ENCODE data around the gene SH3BP5L.
"Not testable (repeated sequence)": the region's sequence is repeated elsewhere in the genome, so short reads cannot be mapped to it uniquely, and the experiment has no call there.

The SH3BP5L gene

GRCh38 chr1:248830718-248831017 is 5.0 kb upstream of the SH3BP5L start:
- not testable (repeated sequence) for DNase-seq (ENCODE audit: low read depth in 2 of 2, low spot score in 1 of 2)

- DNase-seq (ENCODE audit: low read depth in 2 of 2, low spot score in 1 of 2) = no peak
These were observed 3.1 kb upstream of the SH3BP5L start for GRCh38 chr1:248828845-248829244.

GRCh38 chr1:248825573-248825908 is 174 bp downstream of the SH3BP5L start:
- no peak for DNase-seq (ENCODE audit: low read depth in 2 of 2, low spot score in 1 of 2)

GRCh38 chr1:248825136-248825535 is 579 bp downstream of the SH3BP5L start:
- no peak for DNase-seq (ENCODE audit: low read depth in 2 of 2, low spot score in 1 of 2)

GRCh38 chr1:248824701-248825100 is 1.0 kb downstream of the SH3BP5L start:
- no peak for DNase-seq (ENCODE audit: low read depth in 2 of 2, low spot score in 1 of 2)

- no peak for DNase-seq (ENCODE audit: low read depth in 2 of 2, low spot score in 1 of 2)
These were observed 1.4 kb downstream of the SH3BP5L start for GRCh38 chr1:248824301-248824700.

GRCh38 chr1:248823517-248824001 is 2.2 kb downstream of the SH3BP5L start:
- no peak for DNase-seq (ENCODE audit: low read depth in 2 of 2, low spot score in 1 of 2)

- DNase-seq (ENCODE audit: low read depth in 2 of 2, low spot score in 1 of 2) = no peak
These were observed 3.3 kb downstream of the SH3BP5L start for GRCh38 chr1:248822148-248823032.

- DNase-seq (ENCODE audit: low read depth in 2 of 2, low spot score in 1 of 2) = no peak
These were observed 4.1 kb downstream of the SH3BP5L start for GRCh38 chr1:248821641-248822040.

- DNase-seq (ENCODE audit: low read depth in 2 of 2, low spot score in 1 of 2) = no peak
These were observed 4.6 kb downstream of the SH3BP5L start for GRCh38 chr1:248821101-248821500.

- DNase-seq (ENCODE audit: low read depth in 2 of 2, low spot score in 1 of 2) = no peak
These were observed 5.6 kb downstream of the SH3BP5L start for GRCh38 chr1:248820041-248820585.

GRCh38 chr1:248818505-248819374 is 7.0 kb downstream of the SH3BP5L start:
- no peak for DNase-seq (ENCODE audit: low read depth in 2 of 2, low spot score in 1 of 2)

GRCh38 chr1:248817065-248817464 is 8.7 kb downstream of the SH3BP5L start:
- DNase-seq (ENCODE audit: low read depth in 2 of 2, low spot score in 1 of 2) = no peak

- no peak for DNase-seq (ENCODE audit: low read depth in 2 of 2, low spot score in 1 of 2)
These were observed 9.5 kb downstream of the SH3BP5L start for GRCh38 chr1:248816042-248816851.

- DNase-seq (ENCODE audit: low read depth in 2 of 2, low spot score in 1 of 2) = no peak
These were observed 10.2 kb downstream of the SH3BP5L start for GRCh38 chr1:248815407-248816034.

GRCh38 chr1:248814351-248814750 is 11.4 kb downstream of the SH3BP5L start:
- no peak for DNase-seq (ENCODE audit: low read depth in 2 of 2, low spot score in 1 of 2)

GRCh38 chr1:248813546-248813945 is 12.2 kb downstream of the SH3BP5L start:
- no peak for DNase-seq (ENCODE audit: low read depth in 2 of 2, low spot score in 1 of 2)

- no peak for DNase-seq (ENCODE audit: low read depth in 2 of 2, low spot score in 1 of 2)
These were observed 12.8 kb downstream of the SH3BP5L start for GRCh38 chr1:248812736-248813425.

GRCh38 chr1:248811514-248812490 is 13.9 kb downstream of the SH3BP5L start:
- DNase-seq (ENCODE audit: low read depth in 2 of 2, low spot score in 1 of 2) = no peak
